ENCODE results near the gene ERCC5. TPM values are rescaled to one million over a fixed set of nuclear protein-coding genes. Genes with fewer than 3 reads are reported as not detected.

ERCC5 gene
- total and polyA plus RNA-seq, 5 experiments from 2014 or later = 42.2 to 148 (median 56.9) TPM

GRCh38 chr13:102872131-102872530 is 26.3 kb downstream of the ERCC5 start:
- H3K36me3 Mint-ChIP-seq = peaks cover 11 to 92% (median 15%) of the 10 kb centered on the region in 3 donors
- H3K4me3 Mint-ChIP-seq = no peak overlapping the region
- peak overlapping the region in 5 of 10 donors; percentile 51 to 70 (median 65) for H3K27ac Mint-ChIP-seq
- H3K4me1 Mint-ChIP-seq = peaks cover 12 to 30% (median 18%) of the 10 kb centered on the region in 4 donors
- no peak for DNase-seq
- POLR2A ChIA-PET = no interaction called here
- no peaks in the 10 kb centered on the region for H3K27me3 Mint-ChIP-seq
- no peak for ATAC-seq
- no peaks in the 10 kb centered on the region for H3K9me3 Mint-ChIP-seq

- POLR2A ChIA-PET = no interaction called here
- Mint-ChIP-seq H3K4me3 (no peak overlapping the region), H3K36me3 (peaks cover 11 to 92% (median 15%) of the 10 kb centered on the region in 3 donors), H3K27ac (peak overlapping the region in 4 of 10 donors; percentile 41 to 68 (median 60)), H3K27me3 (no peaks in the 10 kb centered on the region), H3K4me1 (peaks cover 10 to 26% (median 15%) of the 10 kb centered on the region in 4 donors), H3K9me3 (no peaks in the 10 kb centered on the region)
- DNase-seq (no peak), ATAC-seq (no peak)
Measured at GRCh38 chr13:102872531-102872930, 26.7 kb downstream of the ERCC5 start.

GRCh38 chr13:102873653-102874052 is 27.8 kb downstream of the ERCC5 start:
- Mint-ChIP-seq H3K27me3 (no peaks in the 10 kb centered on the region), H3K4me3 (no peak overlapping the region), H3K36me3 (peaks cover 11 to 94% (median 15%) of the 10 kb centered on the region in 3 donors), H3K9me3 (no peaks in the 10 kb centered on the region), H3K4me1 (peaks cover 9 to 24% (median 13%) of the 10 kb centered on the region in 4 donors), H3K27ac (peak overlapping the region in 2 of 10 donors; percentile 16 to 62)
- DNase-seq (no peak), ATAC-seq (no peak)
- POLR2A ChIA-PET = no interaction called here

GRCh38 chr13:102875256-102875655 is 29.4 kb downstream of the ERCC5 start:
- Mint-ChIP-seq H3K9me3 (no peaks in the 10 kb centered on the region), H3K27ac (no peak overlapping the region), H3K4me3 (no peak overlapping the region), H3K4me1 (peaks cover 8 to 18% (median 12%) of the 10 kb centered on the region in 4 donors), H3K36me3 (peaks cover 11 to 86% (median 15%) of the 10 kb centered on the region in 3 donors), H3K27me3 (no peaks in the 10 kb centered on the region)
- POLR2A ChIA-PET = no interaction called here
- ATAC-seq (no peak), DNase-seq (no peak)

GRCh38 chr13:102877303-102877702 is 31.5 kb downstream of the ERCC5 start:
- Mint-ChIP-seq H3K36me3 (peaks cover 11 to 72% (median 11%) of the 10 kb centered on the region in 3 donors), H3K27me3 (no peaks in the 10 kb centered on the region), H3K9me3 (no peaks in the 10 kb centered on the region), H3K27ac (no peak overlapping the region), H3K4me3 (no peak overlapping the region), H3K4me1 (peaks cover 0 to 7% (median 2%) of the 10 kb centered on the region in 4 donors)
- POLR2A ChIA-PET = no interaction called here
- no peak for ATAC-seq
- no peak for DNase-seq

GRCh38 chr13:102878481-102878880 is 32.6 kb downstream of the ERCC5 start:
- Mint-ChIP-seq H3K4me3 (no peak overlapping the region), H3K4me1 (peaks cover 0 to 5% (median 0%) of the 10 kb centered on the region in 4 donors), H3K9me3 (no peaks in the 10 kb centered on the region), H3K27me3 (no peaks in the 10 kb centered on the region), H3K36me3 (peaks cover 11 to 67% (median 11%) of the 10 kb centered on the region in 3 donors), H3K27ac (peak overlapping the region in 3 of 10 donors; percentile 3 to 32 (median 5))
- ATAC-seq = no peak
- POLR2A ChIA-PET = no interaction called here
- DNase-seq = no peak

- POLR2A ChIA-PET = no interaction called here
- DNase-seq (no peak), ATAC-seq (no peak)
- Mint-ChIP-seq H3K9me3 (no peaks in the 10 kb centered on the region), H3K36me3 (peaks cover 9 to 57% (median 11%) of the 10 kb centered on the region in 3 donors), H3K27me3 (no peaks in the 10 kb centered on the region), H3K27ac (no peak overlapping the region), H3K4me3 (no peak overlapping the region), H3K4me1 (peaks cover 0 to 5% (median 0%) of the 10 kb centered on the region in 4 donors)
Measured at GRCh38 chr13:102879793-102880499, 34.1 kb downstream of the ERCC5 start.

- no peak overlapping the region for H3K27ac Mint-ChIP-seq
Measured at GRCh38 chr13:102881819-102882686, 36.2 kb downstream of the ERCC5 start.

GRCh38 chr13:102892503-102892902 is 46.7 kb downstream of the ERCC5 start:
- H3K4me3 Mint-ChIP-seq = no peak overlapping the region
- no peak for ATAC-seq
- no peaks in the 10 kb centered on the region for H3K27me3 Mint-ChIP-seq
- POLR2A ChIA-PET = no interaction called here
- H3K4me1 Mint-ChIP-seq = peaks cover 0 to 3% (median 0%) of the 10 kb centered on the region in 4 donors
- H3K9me3 Mint-ChIP-seq = no peaks in the 10 kb centered on the region
- DNase-seq = no peak
- H3K36me3 Mint-ChIP-seq = peaks cover 0 to 5% (median 0%) of the 10 kb centered on the region in 3 donors
- H3K27ac Mint-ChIP-seq = no peak overlapping the region

More at GRCh38 chr13:102881819-102882686, 36.2 kb downstream of the ERCC5 start:
- Mint-ChIP-seq H3K9me3 (no peaks in the 10 kb centered on the region), H3K36me3 (peaks cover 0 to 36% (median 0%) of the 10 kb centered on the region in 3 donors), H3K4me1 (peaks cover 0 to 5% (median 0%) of the 10 kb centered on the region in 4 donors), H3K4me3 (no peak overlapping the region), H3K27me3 (no peaks in the 10 kb centered on the region)
- ATAC-seq (no peak), DNase-seq (no peak)
- POLR2A ChIA-PET = no interaction called here

- H3K27ac Mint-ChIP-seq = peak overlapping the region in 1 of 10 donors; percentile 19
- POLR2A ChIA-PET = no interaction called here
- H3K9me3 Mint-ChIP-seq = no peaks in the 10 kb centered on the region
- peaks cover 0 to 5% (median 0%) of the 10 kb centered on the region in 3 donors for H3K36me3 Mint-ChIP-seq
- H3K4me3 Mint-ChIP-seq = no peak overlapping the region
- H3K4me1 Mint-ChIP-seq = peaks cover 0 to 7% (median 3%) of the 10 kb centered on the region in 4 donors
- DNase-seq = no peak
- ATAC-seq = no peak
- H3K27me3 Mint-ChIP-seq = no peaks in the 10 kb centered on the region
Measured at GRCh38 chr13:102897371-102898138, 51.7 kb downstream of the ERCC5 start.

- Mint-ChIP-seq H3K27me3 (no peaks in the 10 kb centered on the region), H3K9me3 (no peaks in the 10 kb centered on the region), H3K27ac (no peak overlapping the region), H3K4me3 (no peak overlapping the region), H3K4me1 (peaks cover 0 to 7% (median 3%) of the 10 kb centered on the region in 4 donors), H3K36me3 (no peaks in the 10 kb centered on the region)
- POLR2A ChIA-PET = no interaction called here
- ATAC-seq = no peak
- DNase-seq = no peak
Measured at GRCh38 chr13:102900193-102900608, 54.4 kb downstream of the ERCC5 start.

GRCh38 chr13:102901056-102901455 is 55.2 kb downstream of the ERCC5 start:
- ATAC-seq = no peak
- no peaks in the 10 kb centered on the region for H3K36me3 Mint-ChIP-seq
- POLR2A ChIA-PET = no interaction called here
- no peaks in the 10 kb centered on the region for H3K27me3 Mint-ChIP-seq
- H3K27ac Mint-ChIP-seq = no peak overlapping the region
- H3K9me3 Mint-ChIP-seq = no peaks in the 10 kb centered on the region
- H3K4me1 Mint-ChIP-seq = peaks cover 0 to 7% (median 3%) of the 10 kb centered on the region in 4 donors
- no peak overlapping the region for H3K4me3 Mint-ChIP-seq
- DNase-seq = no peak
